HEK293T (cell line): ENCODE measurements around the gene THAP3.
A peak's percentile ranks its signal among the peaks of the same experiment; 100 is the strongest.

Experiments
- CTCF ChIA-PET: fragments of 350-600 bp; formaldehyde crosslinking; extraction: SDS; loops from one replicate; lab custom pipeline; 2021; ENCODE audit warnings: antibody characterized with exemption, inconsistent platforms; lab: Yijun Ruan, JAX
- POLR2A ChIA-PET: fragments of 350-600 bp; formaldehyde crosslinking; extraction: SDS; loops from one replicate; lab custom pipeline; 2020; ENCODE audit warnings: antibody characterized with exemption, inconsistent platforms; lab: Yijun Ruan, JAX
- DNase-seq: peaks from one replicate; pipeline ENCODE4 v3.0.0; 2012; ENCODE audit warnings: mixed read lengths; ENCODE audit errors: extremely low spot score
- ARNT ChIP-seq: fragments of 450-650 bp; IDR thresholded peaks from 2 replicates; pipeline ENCODE4 v1.6.1; 2017; ENCODE audit warnings: mild to moderate bottlenecking
- BHLHE40 ChIP-seq: fragments of 450-650 bp; IDR thresholded peaks from 2 replicates; pipeline ENCODE4 v1.6.1; 2016; ENCODE audit warnings: mild to moderate bottlenecking, moderate library complexity, borderline replicate concordance
- CTBP1 ChIP-seq: fragments of 450-650 bp; IDR thresholded peaks from 2 replicates; pipeline ENCODE4 v1.6.1; 2016; ENCODE audit warnings: borderline replicate concordance
- ELF4 ChIP-seq: fragments of 450-650 bp; IDR thresholded peaks from 2 replicates; pipeline ENCODE4 v1.6.1; 2017; ENCODE audit warnings: antibody characterized with exemption
- FOXA1 ChIP-seq: fragments of 450-650 bp; IDR thresholded peaks from 2 replicates; pipeline ENCODE4 v1.6.1; 2016; ENCODE audit warnings: mild to moderate bottlenecking
- FOXK2 ChIP-seq: fragments of 450-650 bp; IDR thresholded peaks from 2 replicates; pipeline ENCODE4 v1.6.1; 2016; ENCODE audit warnings: mild to moderate bottlenecking
- FOXM1 ChIP-seq: fragments of 450-650 bp; IDR thresholded peaks from 2 replicates; pipeline ENCODE4 v1.6.1; 2017; ENCODE audit warnings: mild to moderate bottlenecking, borderline replicate concordance
- HDGF ChIP-seq: fragments of 450-650 bp; IDR thresholded peaks from 2 replicates; pipeline ENCODE4 v1.6.1; 2017; ENCODE audit warnings: antibody characterized with exemption, borderline replicate concordance
- L3MBTL2 ChIP-seq: fragments of 450-650 bp; conservative IDR thresholded peaks from 2 replicates; pipeline ENCODE4 v1.6.1; 2016; ENCODE audit warnings: mild to moderate bottlenecking
- LEF1 ChIP-seq: fragments of 450-650 bp; IDR thresholded peaks from 2 replicates; pipeline ENCODE4 v1.6.1; 2017; ENCODE audit warnings: mild to moderate bottlenecking, borderline replicate concordance
- NFRKB ChIP-seq: fragments of 450-650 bp; IDR thresholded peaks from 2 replicates; pipeline ENCODE4 v1.6.1; 2016; ENCODE audit warnings: mild to moderate bottlenecking, moderate library complexity
- PKNOX1 ChIP-seq: fragments of 450-650 bp; IDR thresholded peaks from 2 replicates; pipeline ENCODE4 v1.6.1; 2016
- SP1 ChIP-seq: fragments of 450-650 bp; IDR thresholded peaks from 2 replicates; pipeline ENCODE4 v1.6.1; 2017
- SUZ12 ChIP-seq: fragments of 450-650 bp; IDR thresholded peaks from 2 replicates; pipeline ENCODE4 v1.6.1; 2016; ENCODE audit warnings: mild to moderate bottlenecking
- TARDBP ChIP-seq: fragments of 450-650 bp; IDR thresholded peaks from 2 replicates; pipeline ENCODE4 v1.6.1; 2016
- ZNF384 ChIP-seq: fragments of 450-650 bp; IDR thresholded peaks from 2 replicates; pipeline ENCODE4 v1.6.1; 2016

Gene THAP3

GRCh38 chr1:6580119-6580592, 44.5 kb upstream of the THAP3 start:
- CTCF ChIA-PET: interaction anchor here (1.6 kb wide), 1 partner anchor 26 kb away, joined by 5 read pairs; the partner anchor contains the start of genes NOL9 and TAS1R1
- POLR2A ChIA-PET: interaction anchor here (0.7 to 5.7 kb wide), 14 partner anchors 9 to 53 kb away, joined by 3 to 55 read pairs (median 4); partner anchors contain the start of genes KLHL21, NOL9 and TAS1R1
- TF ChIP-seq ARNT: no peak
- TF ChIP-seq L3MBTL2: no peak
- TF ChIP-seq FOXM1: no peak
- no peak for DNase-seq

GRCh38 chr1:6580593-6581409, 43.9 kb upstream of the THAP3 start:
- no peak for TF ChIP-seq PKNOX1
- no peak for TF ChIP-seq SUZ12
- TF ChIP-seq FOXA1: no peak
- TF ChIP-seq CTBP1: no peak
- no peak for TF ChIP-seq FOXM1
- TF ChIP-seq NFRKB: no peak
- no peak for TF ChIP-seq ZNF384
- TF ChIP-seq LEF1: no peak
- TF ChIP-seq ARNT: no peak
- TF ChIP-seq ELF4: no peak
- no peak for TF ChIP-seq HDGF
- TF ChIP-seq FOXK2: no peak
- TF ChIP-seq L3MBTL2: no peak
- no peak for TF ChIP-seq SP1
- ChIA-PET POLR2A (interaction anchor here (0.8 to 5.7 kb wide), 5 partner anchors 8 to 28 kb away, joined by 3 to 55 read pairs (median 11); partner anchors contain the start of gene KLHL21), CTCF (interaction anchor here (0.6 kb wide), 1 partner anchor 31 kb away, joined by 3 read pairs; no protein-coding TSS in a partner anchor)
- DNase-seq: peak; percentile 30

- no peak for DNase-seq
- CTCF ChIA-PET: interaction anchor here (0.6 kb wide), 2 partner anchors 31 to 1956 kb away, joined by 3 to 11 read pairs; no protein-coding TSS in a partner anchor
- POLR2A ChIA-PET: interaction anchor here (0.8 to 5.7 kb wide), 2 partner anchors 17 to 20 kb away, joined by 3 to 55 read pairs; partner anchors contain the start of gene KLHL21
- TF ChIP-seq FOXM1: no peak
- TF ChIP-seq CTBP1: no peak
- no peak for TF ChIP-seq LEF1
- no peak for TF ChIP-seq SUZ12
- TF ChIP-seq HDGF: no peak
- TF ChIP-seq NFRKB: no peak
- TF ChIP-seq TARDBP: no peak
- no peak for TF ChIP-seq BHLHE40
- no peak for TF ChIP-seq FOXK2
- TF ChIP-seq ARNT: no peak
Observed at GRCh38 chr1:6581561-6582305, 42.9 kb upstream of the THAP3 start.

GRCh38 chr1:6582370-6582769, 42.3 kb upstream of the THAP3 start:
- ChIA-PET POLR2A (interaction anchor here (5.7 kb wide), 1 partner anchor 20 kb away, joined by 55 read pairs; the partner anchor contains the start of gene KLHL21), CTCF (no interaction called here)
- TF ChIP-seq L3MBTL2: no peak
- TF ChIP-seq CTBP1: no peak
- no peak for TF ChIP-seq PKNOX1
- TF ChIP-seq NFRKB: no peak
- no peak for TF ChIP-seq SP1
- no peak for TF ChIP-seq FOXM1
- TF ChIP-seq ARNT: no peak
- no peak for TF ChIP-seq SUZ12
- TF ChIP-seq LEF1: no peak
- DNase-seq: no peak

GRCh38 chr1:6584126-6585080, 40.3 kb upstream of the THAP3 start:
- TF ChIP-seq PKNOX1 (no peak), SUZ12 (no peak), L3MBTL2 (no peak), ARNT (no peak), TARDBP (no peak), FOXA1 (no peak), ZNF384 (no peak), LEF1 (no peak), FOXM1 (no peak), BHLHE40 (no peak), HDGF (no peak), CTBP1 (no peak), FOXK2 (no peak), ELF4 (no peak), NFRKB (no peak), SP1 (no peak)
- CTCF ChIA-PET: interaction anchor here (0.7 kb wide), 1 partner anchor 17 kb away, joined by 3 read pairs; no protein-coding TSS in a partner anchor
- POLR2A ChIA-PET: no interaction called here
- DNase-seq: no peak
